ENCODE results near the gene MST1. TPM values are rescaled to one million over a fixed set of nuclear protein-coding genes. Genes with fewer than 3 reads are reported as not detected.

MST1 gene
- total RNA-seq, 6 donors from 2014 or later, result 8.9 to 58.7 (median 18.1) TPM

DNA sequence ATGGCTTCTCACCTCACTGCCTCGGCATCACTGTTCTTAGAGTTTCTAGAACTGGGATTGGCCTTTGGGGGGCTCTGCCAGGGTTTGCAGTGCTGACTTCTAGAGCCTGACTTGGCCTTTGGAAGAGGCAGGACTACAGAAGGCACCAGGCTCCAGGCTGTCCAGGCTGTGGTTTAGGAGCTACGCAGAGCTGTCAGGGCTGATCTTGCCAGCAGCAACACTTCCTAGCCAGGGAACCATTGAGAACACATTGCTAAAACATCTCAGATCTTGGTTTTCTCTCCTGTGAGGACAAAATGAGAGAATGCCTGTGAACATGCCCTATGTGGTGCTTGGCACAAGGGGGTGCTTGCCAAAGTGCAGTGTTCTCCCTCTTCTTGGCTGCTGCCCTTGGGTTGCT is 49.7 kb downstream of the MST1 start:
- Histone ChIP-seq H3K36me3 (no peaks in the 10 kb centered on the region), H3K9me3 (no peaks in the 10 kb centered on the region), H3K4me3 (no peak overlapping the region), H3K27ac (no peak overlapping the region), H3K4me1 (no peaks in the 10 kb centered on the region), H3K27me3 (no peaks in the 10 kb centered on the region)
- TF ChIP-seq POLR2A (IDR thresholded peaks at IDR 0.05) (no peak), EP300 (IDR thresholded peaks at IDR 0.05) (no peak), POLR2AphosphoS5 (IDR thresholded peaks at IDR 0.05) (no peak)
- TF ChIP-seq, protein P1, sequence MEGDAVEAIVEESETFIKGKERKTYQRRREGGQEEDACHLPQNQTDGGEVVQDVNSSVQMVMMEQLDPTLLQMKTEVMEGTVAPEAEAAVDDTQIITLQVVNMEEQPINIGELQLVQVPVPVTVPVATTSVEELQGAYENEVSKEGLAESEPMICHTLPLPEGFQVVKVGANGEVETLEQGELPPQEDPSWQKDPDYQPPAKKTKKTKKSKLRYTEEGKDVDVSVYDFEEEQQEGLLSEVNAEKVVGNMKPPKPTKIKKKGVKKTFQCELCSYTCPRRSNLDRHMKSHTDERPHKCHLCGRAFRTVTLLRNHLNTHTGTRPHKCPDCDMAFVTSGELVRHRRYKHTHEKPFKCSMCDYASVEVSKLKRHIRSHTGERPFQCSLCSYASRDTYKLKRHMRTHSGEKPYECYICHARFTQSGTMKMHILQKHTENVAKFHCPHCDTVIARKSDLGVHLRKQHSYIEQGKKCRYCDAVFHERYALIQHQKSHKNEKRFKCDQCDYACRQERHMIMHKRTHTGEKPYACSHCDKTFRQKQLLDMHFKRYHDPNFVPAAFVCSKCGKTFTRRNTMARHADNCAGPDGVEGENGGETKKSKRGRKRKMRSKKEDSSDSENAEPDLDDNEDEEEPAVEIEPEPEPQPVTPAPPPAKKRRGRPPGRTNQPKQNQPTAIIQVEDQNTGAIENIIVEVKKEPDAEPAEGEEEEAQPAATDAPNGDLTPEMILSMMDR (IDR thresholded peaks at IDR 0.05), result no peak
- DNase-seq, result no peak
- no peak for ATAC-seq (ENCODE audit: low FRiP score in 2 of 2)
- WGBS, 2 donors, result 67 to 91% methylated on average over 1 to 2 of the region's 2 CpGs

DNA sequence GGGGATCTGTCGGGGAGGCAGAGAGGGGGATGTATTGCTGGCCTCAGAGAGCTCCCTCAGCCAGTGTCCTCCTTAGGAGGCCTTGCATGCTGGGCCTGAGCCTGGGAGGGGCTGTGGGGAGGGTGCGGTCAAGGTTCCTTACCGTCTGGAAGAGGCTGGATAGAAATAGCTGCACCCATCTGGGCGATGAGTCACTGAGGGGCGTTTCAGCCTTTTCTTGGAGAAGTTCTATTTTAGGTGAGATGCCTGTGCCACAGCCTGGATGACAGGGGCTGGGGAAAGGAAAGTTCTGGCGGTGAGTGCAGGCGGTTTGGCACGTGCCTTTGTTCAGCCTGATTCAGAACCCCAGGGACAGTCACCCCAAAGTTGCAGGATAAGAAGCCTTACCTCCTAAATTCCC is 50.8 kb downstream of the MST1 start:
- 68 to 74% methylated on average over 8 of the region's 8 CpGs for WGBS, 2 donors
- no peaks in the 10 kb centered on the region for H3K4me1 ChIP-seq
- H3K27me3 ChIP-seq, result no peaks in the 10 kb centered on the region
- H3K4me3 ChIP-seq, result no peak overlapping the region
- TF ChIP-seq, protein P1 (IDR thresholded peaks at IDR 0.05), result no peak
- TF ChIP-seq POLR2AphosphoS5 (IDR thresholded peaks at IDR 0.05) (no peak), EP300 (IDR thresholded peaks at IDR 0.05) (no peak), POLR2A (IDR thresholded peaks at IDR 0.05) (no peak)
- H3K9me3 ChIP-seq, result no peaks in the 10 kb centered on the region
- H3K36me3 ChIP-seq, result no peaks in the 10 kb centered on the region
- DNase-seq, result no peak
- H3K27ac ChIP-seq, result no peak overlapping the region
- ATAC-seq (ENCODE audit: low FRiP score in 2 of 2), result no peak

DNA sequence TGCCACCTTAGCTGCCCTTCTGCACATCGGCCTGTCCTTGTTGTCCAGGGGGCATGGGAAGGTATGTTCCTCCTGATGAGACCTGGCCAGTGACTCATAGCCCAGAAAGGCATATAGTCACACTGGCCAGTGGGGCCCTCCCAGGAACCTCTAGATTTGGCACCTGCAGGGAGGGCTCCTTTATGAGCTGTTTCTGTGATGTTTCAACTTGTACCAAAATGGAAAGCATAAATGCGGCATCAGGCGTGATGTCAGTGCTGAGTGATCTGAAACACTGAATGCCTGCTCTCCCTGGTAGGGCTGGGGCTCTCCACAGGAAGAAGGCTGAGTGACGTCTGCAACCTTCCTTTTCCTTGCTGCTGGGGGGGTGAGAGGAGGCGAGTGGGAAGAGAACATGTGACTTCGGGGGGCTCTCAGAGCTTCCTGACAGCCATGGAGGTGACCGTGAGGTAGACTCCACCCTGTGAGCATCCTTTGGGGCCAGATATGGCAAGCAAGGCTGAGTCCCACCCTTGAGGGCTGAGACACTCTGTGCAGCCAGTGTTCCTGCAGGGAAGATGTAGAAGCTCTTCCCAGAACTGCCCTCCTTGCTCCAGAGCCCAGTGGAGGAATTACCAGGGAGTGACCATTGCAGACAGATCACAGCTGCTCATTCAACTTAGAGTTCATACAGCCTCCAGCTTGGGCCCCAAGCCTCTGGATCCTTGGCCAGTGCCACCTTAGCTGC is 52.2 kb downstream of the MST1 start:
- TF ChIP-seq POLR2A (IDR thresholded peaks at IDR 0.05), result no peak
- no peak for TF ChIP-seq POLR2AphosphoS5 (IDR thresholded peaks at IDR 0.05)
- TF ChIP-seq EP300 (IDR thresholded peaks at IDR 0.05), result no peak
- TF ChIP-seq, protein P1 (IDR thresholded peaks at IDR 0.05), result no peak
- ATAC-seq (ENCODE audit: low FRiP score in 2 of 2) (no peak), DNase-seq (no peak)
- Histone ChIP-seq H3K27ac (no peak overlapping the region), H3K27me3 (no peaks in the 10 kb centered on the region), H3K4me3 (no peak overlapping the region), H3K9me3 (no peaks in the 10 kb centered on the region), H3K4me1 (no peaks in the 10 kb centered on the region), H3K36me3 (no peaks in the 10 kb centered on the region)
- 59 to 61% methylated on average over 5 to 7 of the region's 7 CpGs for WGBS, 2 donors

DNA sequence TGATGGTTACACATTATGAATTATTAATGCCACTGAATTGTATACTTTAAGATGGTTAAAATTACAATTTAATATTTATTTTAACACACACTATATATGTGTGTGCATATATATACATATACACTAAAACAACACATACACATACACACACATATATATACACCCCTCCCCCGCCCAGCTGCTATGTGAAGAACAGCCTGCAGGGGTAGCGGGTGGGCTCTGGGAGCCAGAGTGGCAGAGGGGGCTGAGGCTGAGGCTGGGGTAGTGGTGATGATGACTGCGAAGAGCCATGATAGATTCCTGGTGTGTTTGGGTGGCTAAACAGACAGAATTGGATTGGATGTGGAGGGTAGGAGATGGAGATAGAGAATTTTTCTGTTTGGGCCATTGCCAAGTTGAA is 54.5 kb downstream of the MST1 start:
- no peak overlapping the region for H3K4me3 ChIP-seq
- no peak overlapping the region for H3K27ac ChIP-seq
- ATAC-seq (ENCODE audit: low FRiP score in 2 of 2) (no peak), DNase-seq (no peak)
- H3K4me1 ChIP-seq, result no peaks in the 10 kb centered on the region
- H3K9me3 ChIP-seq, result no peaks in the 10 kb centered on the region
- H3K27me3 ChIP-seq, result no peaks in the 10 kb centered on the region
- 71 to 73% methylated on average over 3 of the region's 3 CpGs for WGBS, 2 donors
- TF ChIP-seq POLR2A (IDR thresholded peaks at IDR 0.05), result no peak
- no peak for TF ChIP-seq POLR2AphosphoS5 (IDR thresholded peaks at IDR 0.05)
- TF ChIP-seq, protein P1 (IDR thresholded peaks at IDR 0.05), result no peak
- TF ChIP-seq EP300 (IDR thresholded peaks at IDR 0.05), result no peak
- no peaks in the 10 kb centered on the region for H3K36me3 ChIP-seq

Small RNA genes lying within 50 kb of the gene (small RNA-seq; reads per million reads assigned to genes)
- 0 reads per million in 4 donors for gene AMIGO3

Other genes starting within 250 kb of the MST1 start
- 100 to 1,000 TPM in 1 of 6 donors, 10 to 100 TPM in 5; 22.0 to 104 (median 73.5) TPM for gene DAG1, start 219.2 kb downstream of the MST1 start, total RNA-seq
- 1 to 10 TPM in 2 of 6 donors, under 1 TPM in 4; 0.39 to 1.1 (median 0.72) TPM for gene BSN, start 135.0 kb downstream of the MST1 start, total RNA-seq
- 100 to 1,000 TPM in 1 of 6 donors, 10 to 100 TPM in 5; 54.7 to 104 (median 92.8) TPM for gene APEH, start 15.1 kb downstream of the MST1 start, total RNA-seq
- 10 to 100 TPM; 14.2 to 71.2 (median 42.2) TPM for gene RNF123, start 83 bp upstream of the MST1 start, total RNA-seq
- 1 to 10 TPM in 4 of 6 donors, under 1 TPM in 2; 0.13 to 3.2 (median 1.9) TPM for gene AMIGO3, start 30.2 kb upstream of the MST1 start, total RNA-seq
- 10 to 100 TPM; 17.8 to 45.8 (median 41.3) TPM for gene GMPPB, start 34.5 kb upstream of the MST1 start, total RNA-seq
- gene IP6K1, start 97.1 kb upstream of the MST1 start, total RNA-seq, result 10 to 100 TPM; 42.0 to 63.9 (median 49.7) TPM
- 10 to 100 TPM in 1 of 6 donors, 1 to 10 TPM in 4, under 1 TPM in 1; 0.66 to 21.9 (median 7.0) TPM for gene CDHR4, start 110.4 kb upstream of the MST1 start, total RNA-seq
- gene INKA1, start 113.8 kb upstream of the MST1 start, total RNA-seq, result 10 to 100 TPM in 2 of 6 donors, 1 to 10 TPM in 4; 5.0 to 13.6 (median 7.4) TPM
- gene UBA7, start 124.5 kb upstream of the MST1 start, total RNA-seq, result 100 to 1,000 TPM in 4 of 6 donors, 10 to 100 TPM in 2; 58.8 to 330 (median 118) TPM
- gene TRAIP, start 167.1 kb upstream of the MST1 start, total RNA-seq, result 1 to 10 TPM; 1.4 to 9.4 (median 3.5) TPM
- under 1 TPM in 1 of 6 donors, not detected in 5; 0.43 TPM for gene CAMKV, start 180.4 kb upstream of the MST1 start, total RNA-seq
- gene MST1R, start 214.4 kb upstream of the MST1 start, total RNA-seq, result 10 to 100 TPM; 24.5 to 97.4 (median 36.4) TPM
- 10 to 100 TPM in 5 of 6 donors, 1 to 10 TPM in 1; 8.0 to 28.3 (median 15.0) TPM for gene MON1A, start 240.3 kb upstream of the MST1 start, total RNA-seq